Astrocyte of the cerebellum (primary cell): ENCODE data around the gene FASTK.

ENCODE experiments used
- DNase-seq: peaks from one replicate; pipeline ENCODE4 v3.0.0-alpha.2; 2011; ENCODE audit warnings: low read depth
- H3K4me3 ChIP-seq: 2 replicates; pipeline ENCODE4 v1.5.1; 2011; ENCODE audit warnings: mild to moderate bottlenecking, low read depth, low read length, moderate library complexity
- in situ Hi-C: cut with HindIII; loops from 2 replicates; pipeline ENCODE4 v1.10.0; 2017; ENCODE audit warnings: low sequenced_read_pairs
- TF ChIP-seq, protein P1 (sequence below): IDR thresholded peaks from 2 replicates; pipeline ENCODE4 v1.5.1; 2012; ENCODE audit warnings: low read length, low read depth, moderate library complexity, mild to moderate bottlenecking; ENCODE audit errors: missing control alignments

The FASTK gene

GRCh38 chr7:151091431-151091830 is 10.8 kb upstream of the FASTK start:
- TF ChIP-seq, protein P1, sequence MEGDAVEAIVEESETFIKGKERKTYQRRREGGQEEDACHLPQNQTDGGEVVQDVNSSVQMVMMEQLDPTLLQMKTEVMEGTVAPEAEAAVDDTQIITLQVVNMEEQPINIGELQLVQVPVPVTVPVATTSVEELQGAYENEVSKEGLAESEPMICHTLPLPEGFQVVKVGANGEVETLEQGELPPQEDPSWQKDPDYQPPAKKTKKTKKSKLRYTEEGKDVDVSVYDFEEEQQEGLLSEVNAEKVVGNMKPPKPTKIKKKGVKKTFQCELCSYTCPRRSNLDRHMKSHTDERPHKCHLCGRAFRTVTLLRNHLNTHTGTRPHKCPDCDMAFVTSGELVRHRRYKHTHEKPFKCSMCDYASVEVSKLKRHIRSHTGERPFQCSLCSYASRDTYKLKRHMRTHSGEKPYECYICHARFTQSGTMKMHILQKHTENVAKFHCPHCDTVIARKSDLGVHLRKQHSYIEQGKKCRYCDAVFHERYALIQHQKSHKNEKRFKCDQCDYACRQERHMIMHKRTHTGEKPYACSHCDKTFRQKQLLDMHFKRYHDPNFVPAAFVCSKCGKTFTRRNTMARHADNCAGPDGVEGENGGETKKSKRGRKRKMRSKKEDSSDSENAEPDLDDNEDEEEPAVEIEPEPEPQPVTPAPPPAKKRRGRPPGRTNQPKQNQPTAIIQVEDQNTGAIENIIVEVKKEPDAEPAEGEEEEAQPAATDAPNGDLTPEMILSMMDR, result peak; percentile 68
- no peak overlapping the region for H3K4me3 ChIP-seq
- no peak for DNase-seq
- in situ Hi-C loops, result no loop called here

- DNase-seq, result no peak
- H3K4me3 ChIP-seq, result no peak overlapping the region
- in situ Hi-C loops, result no loop called here
- TF ChIP-seq, protein P1, result no peak
These were observed 10.4 kb upstream of the FASTK start for GRCh38 chr7:151091003-151091402.

DNA sequence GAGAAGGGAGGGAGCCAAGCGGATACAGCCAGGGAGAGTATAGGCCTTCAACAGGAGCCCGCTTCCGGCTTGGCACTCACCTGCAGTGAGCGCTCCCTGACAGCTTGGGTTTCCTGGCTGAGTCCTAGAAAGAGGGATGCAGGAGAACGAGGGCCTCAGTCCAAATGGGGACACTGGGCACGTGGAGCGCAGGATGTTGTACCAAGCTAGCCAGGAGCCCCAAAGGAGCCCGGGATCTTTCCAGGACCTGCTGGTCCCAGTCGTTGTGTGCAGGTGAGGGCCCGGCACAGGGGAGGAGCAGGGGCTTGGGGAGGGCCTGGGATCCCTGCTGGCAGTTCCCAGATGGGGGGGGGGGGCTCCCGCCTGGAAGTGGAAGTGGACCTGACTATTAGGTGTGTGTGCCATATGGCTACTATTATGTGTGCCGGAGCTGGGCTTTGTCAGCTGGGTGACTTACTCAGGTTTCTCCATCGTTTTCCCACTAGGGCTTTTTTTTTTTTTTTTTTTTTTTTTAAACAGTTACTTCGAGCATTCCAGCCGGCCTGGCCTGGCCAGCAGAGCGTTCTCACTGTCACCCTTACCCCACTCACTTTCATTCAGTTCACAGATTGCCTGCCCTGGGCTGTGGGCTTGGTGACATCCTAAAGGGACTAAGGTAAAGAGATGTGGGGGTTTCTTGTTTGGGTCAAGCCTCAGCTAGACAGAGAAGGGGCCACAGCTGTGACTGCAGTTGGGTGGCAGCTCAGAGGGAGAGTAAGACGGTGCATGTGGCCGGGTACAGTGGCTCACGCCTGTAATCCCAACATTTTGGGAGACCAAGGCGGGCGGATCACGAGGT is 9.5 kb upstream of the FASTK start:
- in situ Hi-C loops, result no loop called here
- DNase-seq, result no peak
- H3K4me3 ChIP-seq, result no peak overlapping the region
- TF ChIP-seq, protein P1, result no peak

DNA sequence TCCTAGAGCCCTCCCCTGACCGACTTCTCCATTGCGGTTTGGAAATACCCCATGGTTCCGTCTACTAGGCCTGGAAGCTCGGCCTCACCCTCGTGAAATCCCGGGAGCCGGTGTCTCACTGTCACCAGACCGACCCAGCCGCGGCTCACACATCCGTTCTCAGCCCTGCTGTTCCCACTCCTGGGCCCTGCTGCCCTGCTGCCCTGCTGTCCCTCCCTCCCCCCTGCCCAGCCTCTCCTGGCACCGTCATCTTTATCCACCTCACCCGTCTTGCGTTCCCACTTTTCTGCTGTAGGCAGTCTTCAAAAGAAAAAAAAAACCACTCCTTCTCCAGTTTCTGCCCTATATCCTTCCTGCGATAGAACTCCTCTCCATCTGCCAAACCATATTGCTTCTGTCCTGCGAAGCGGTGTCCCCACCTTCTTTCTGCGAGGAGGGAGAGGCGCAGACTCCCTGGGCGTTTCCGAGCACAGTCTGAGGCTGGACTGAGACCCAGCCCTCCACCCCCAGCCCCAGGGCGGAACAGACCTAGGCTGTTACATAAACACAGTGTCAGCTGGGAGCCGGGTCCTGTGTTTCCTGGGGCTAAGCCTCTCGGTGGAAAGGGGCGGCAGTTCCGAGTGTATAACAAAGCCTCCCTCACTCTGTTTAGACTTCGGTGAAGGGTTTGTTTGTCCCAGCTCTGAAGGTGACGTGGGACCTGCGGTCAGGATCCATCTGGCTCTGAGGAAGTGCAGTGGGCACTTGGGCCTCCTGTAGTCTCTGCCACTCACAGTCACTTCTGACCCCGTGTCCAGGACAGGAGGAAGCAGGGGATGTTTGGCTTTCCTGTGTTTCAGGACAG is 8.5 kb upstream of the FASTK start:
- no peak for DNase-seq
- peak overlapping the region; percentile 55 for H3K4me3 ChIP-seq
- in situ Hi-C loops, result no loop called here
- TF ChIP-seq, protein P1, result no peak

DNA sequence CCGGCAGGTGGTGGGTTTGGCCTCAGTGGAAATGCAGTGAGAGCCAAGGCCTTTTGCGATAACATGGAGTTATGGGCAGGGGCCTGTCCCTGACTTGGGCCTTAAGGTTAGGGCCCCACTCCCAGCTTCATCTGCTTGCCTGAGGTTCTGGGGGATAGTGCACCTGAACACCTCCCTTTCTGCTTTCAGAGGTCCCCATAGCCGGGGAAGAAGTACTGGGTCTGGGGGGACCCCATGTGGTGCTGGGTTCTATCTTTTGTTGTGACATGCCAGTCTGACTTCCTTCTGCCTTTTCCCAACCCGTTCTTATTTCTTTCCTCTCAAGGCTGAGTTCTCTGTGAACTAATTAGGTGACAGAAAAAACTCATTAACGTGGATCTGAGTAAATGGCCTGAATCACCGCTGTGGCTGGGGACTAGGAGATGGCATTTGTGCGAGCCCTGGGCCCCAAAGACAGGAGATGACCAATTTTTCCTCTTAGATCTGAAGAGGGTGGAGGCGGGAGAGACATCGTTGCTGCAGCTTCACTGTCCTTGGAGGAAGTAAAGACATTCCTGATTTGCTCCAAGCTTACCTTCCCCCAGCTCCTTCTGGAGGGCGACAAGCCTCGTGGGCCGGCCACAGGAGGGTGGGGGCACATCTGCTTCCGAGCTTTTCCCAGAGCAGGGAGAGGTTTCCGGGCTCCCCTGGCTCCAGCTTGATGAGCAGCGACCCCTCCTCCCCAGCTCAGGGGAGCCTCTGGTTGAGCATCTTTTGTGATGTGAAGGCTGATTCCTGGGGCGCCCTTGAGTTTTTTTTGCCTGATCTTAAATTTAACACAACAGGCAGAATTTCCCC is 7.6 kb upstream of the FASTK start:
- TF ChIP-seq, protein P1, result no peak
- H3K4me3 ChIP-seq, result peak overlapping the region; percentile 55
- in situ Hi-C loops, result no loop called here
- DNase-seq, result no peak

- no peak for DNase-seq
- in situ Hi-C loops, result no loop called here
- peak overlapping the region; percentile 55 for H3K4me3 ChIP-seq
- TF ChIP-seq, protein P1, result no peak
These were observed 6.8 kb upstream of the FASTK start for GRCh38 chr7:151087245-151088018.
